GM12873 (cell line): Measurements from ENCODE around the gene PIAS2.

ENCODE experiments used
- CTCF ChIP-seq: IDR thresholded peaks from 2 replicates; pipeline ENCODE4 v1.5.1; 2012; ENCODE audit warnings: low read depth, mild to moderate bottlenecking, moderate library complexity, low read length, control low read depth; ENCODE audit not compliant: insufficient read depth; ENCODE audit errors: missing control alignments

Gene PIAS2

GRCh38 chr18:46939337-46939963 lies 22.1 kb upstream of the PIAS2 start:
- TF ChIP-seq CTCF: no peak

GRCh38 chr18:46920653-46921052 lies 3.3 kb upstream of the PIAS2 start:
- TF ChIP-seq CTCF: no peak

- no peak for TF ChIP-seq CTCF
Observed at GRCh38 chr18:46920067-46920466, 2.8 kb upstream of the PIAS2 start.

GRCh38 chr18:46917803-46918600 lies 695 bp upstream of the PIAS2 start:
- no peak for TF ChIP-seq CTCF

GRCh38 chr18:46916551-46917107 lies 678 bp downstream of the PIAS2 start:
- TF ChIP-seq CTCF: no peak

GRCh38 chr18:46915800-46916550 lies 1.3 kb downstream of the PIAS2 start:
- TF ChIP-seq CTCF: no peak

GRCh38 chr18:46910856-46911255 lies 6.5 kb downstream of the PIAS2 start:
- no peak for TF ChIP-seq CTCF
